Gastroesophageal sphincter (tissue), 4 donors: ENCODE data around the gene PLXDC2. TPM values are rescaled to one million over a fixed set of nuclear protein-coding genes. Genes with fewer than 3 reads are reported as not detected.

Experiments
- ATAC-seq: fragments of 150-250 bp; one replicate; pipeline ENCODE4 v1.9.1; 2016; ENCODE audit warnings: mild to moderate bottlenecking, moderate library complexity
- H3K27ac ChIP-seq, 4 donors: fragments of 200-600 bp; sonication (generic) in 3 of 4; 1 replicate in 3 of 4; 2 replicates in 1 of 4; pipeline ENCODE4 v1.5.1; 2016 to 2019
- H3K27me3 ChIP-seq: fragments of 200-600 bp; sonication (generic); one replicate; pipeline ENCODE4 v1.5.1; 2019
- H3K36me3 ChIP-seq, 2 donors: fragments of 200-600 bp; sonication (generic); one replicate each; pipeline ENCODE4 v1.5.1; 2019; ENCODE audit warnings: control low read depth in 1 of 2
- H3K4me1 ChIP-seq, 3 donors: fragments of 200-600 bp; sonication (generic); 1 replicate in 2 of 3; 2 replicates in 1 of 3; pipeline ENCODE4 v1.5.1; 2016 to 2019; ENCODE audit warnings: control low read depth in 2 of 3
- H3K4me3 ChIP-seq, 2 donors: fragments of 200-600 bp; sonication (generic); one replicate each; pipeline ENCODE4 v1.5.1; 2019; ENCODE audit warnings: mild to moderate bottlenecking in 1 of 2, moderate library complexity in 1 of 2
- H3K9me3 ChIP-seq, 3 donors: fragments of 200-600 bp; sonication (generic); one replicate each; pipeline ENCODE4 v1.5.1; 2017 to 2019; ENCODE audit warnings: control low read depth in 2 of 3
- CTCF ChIP-seq, 4 experiments: fragments of 200-600 bp in 2 of 4; fragments of 450-650 bp in 2 of 4; sonication (generic) in 1 of 4; IDR thresholded peaks; one replicate each; pipeline ENCODE4 v1.5.1; 2017 to 2019; ENCODE audit warnings: antibody characterized with exemption in 4 of 4, mild to moderate bottlenecking in 2 of 4, moderate library complexity in 2 of 4
- EP300 ChIP-seq: sonication (generic); formaldehyde crosslinking; IDR thresholded peaks from one replicate; pipeline ENCODE4 v1.6.1; 2017; ENCODE audit warnings: antibody characterized with exemption, mild to moderate bottlenecking
- POLR2A ChIP-seq, 2 donors: fragments of 450-650 bp; IDR thresholded peaks; one replicate each; pipeline ENCODE4 v1.6.1; 2017; ENCODE audit warnings: antibody characterized with exemption in 2 of 2, mild to moderate bottlenecking in 2 of 2, moderate library complexity in 1 of 2
- POLR2AphosphoS5 ChIP-seq: sonication (generic); formaldehyde crosslinking; IDR thresholded peaks from one replicate; pipeline ENCODE4 v1.6.1; 2017; ENCODE audit warnings: antibody characterized with exemption
- WGBS, 2 donors: methylation state at CpG; one replicate each; pipeline ENCODE4 v1.1.5; 2018; ENCODE audit warnings: low coverage in 1 of 2; 5-methylcytosine and 5-hydroxymethylcytosine counted together
- total RNA-seq, 4 donors: library from RNA; depleted of rRNA; stranded (reverse); fragments of >200 nt; gene quantifications; one replicate each; pipeline ENCODE4 v1.1.0, GENCODE V29; 2016

PLXDC2 gene
- total RNA-seq, 4 donors from 2014 or later, result 32.3 to 65.5 (median 50.5) TPM

- no peak overlapping the region for H3K27ac ChIP-seq
- no peaks in the 10 kb centered on the region for H3K27me3 ChIP-seq
- no peak for TF ChIP-seq EP300
- TF ChIP-seq POLR2A (IDR thresholded peaks at IDR 0.05), result no peak
- TF ChIP-seq CTCF (IDR thresholded peaks at IDR 0.05), result no peak
- no peak for TF ChIP-seq POLR2AphosphoS5
- no peaks in the 10 kb centered on the region for H3K9me3 ChIP-seq
- WGBS, 2 donors, result 84 to 96% methylated on average over 5 of the region's 5 CpGs
- H3K4me1 ChIP-seq, result no peaks in the 10 kb centered on the region
- ATAC-seq, result no peak
- H3K36me3 ChIP-seq, result peaks cover 0 to 9% of the 10 kb centered on the region in 2 donors
- no peak overlapping the region for H3K4me3 ChIP-seq
These were observed 350.0 kb downstream of the PLXDC2 start for GRCh38 chr10:20166096-20166675.

- TF ChIP-seq POLR2A (IDR thresholded peaks at IDR 0.05) (no peak), CTCF (IDR thresholded peaks at IDR 0.05) (no peak), EP300 (no peak), POLR2AphosphoS5 (no peak)
- H3K27ac ChIP-seq, result no peak overlapping the region
- no peaks in the 10 kb centered on the region for H3K9me3 ChIP-seq
- ATAC-seq, result no peak
- H3K4me3 ChIP-seq, result no peak overlapping the region
- no peaks in the 10 kb centered on the region for H3K4me1 ChIP-seq
- WGBS, 2 donors, result 86 to 94% methylated on average over 2 of the region's 2 CpGs
- no peaks in the 10 kb centered on the region for H3K27me3 ChIP-seq
- no peaks in the 10 kb centered on the region for H3K36me3 ChIP-seq
These were observed 354.4 kb downstream of the PLXDC2 start for GRCh38 chr10:20170661-20171060.

DNA sequence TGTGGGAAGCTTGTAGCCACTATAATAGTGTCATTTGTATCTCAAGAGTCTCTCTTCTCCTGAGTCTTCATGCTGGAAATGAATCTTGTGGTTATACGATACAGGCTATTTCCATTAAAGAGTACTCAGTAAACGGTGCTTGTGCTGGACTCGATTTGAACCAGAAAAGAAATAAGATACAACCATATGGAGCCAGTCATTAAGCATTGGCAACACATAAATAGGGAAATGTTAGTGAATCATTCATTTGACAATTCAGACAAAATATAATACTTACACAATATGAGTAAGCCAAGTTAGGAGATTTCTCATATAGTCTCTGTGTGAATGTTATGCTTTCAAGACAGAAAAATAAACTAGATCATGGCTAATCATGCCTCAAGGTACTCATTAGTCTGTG lies 356.8 kb downstream of the PLXDC2 start:
- TF ChIP-seq EP300 (no peak), POLR2AphosphoS5 (no peak), POLR2A (IDR thresholded peaks at IDR 0.05) (no peak), CTCF (IDR thresholded peaks at IDR 0.05) (no peak)
- 66 to 78% methylated on average over 3 of the region's 3 CpGs for WGBS, 2 donors

DNA sequence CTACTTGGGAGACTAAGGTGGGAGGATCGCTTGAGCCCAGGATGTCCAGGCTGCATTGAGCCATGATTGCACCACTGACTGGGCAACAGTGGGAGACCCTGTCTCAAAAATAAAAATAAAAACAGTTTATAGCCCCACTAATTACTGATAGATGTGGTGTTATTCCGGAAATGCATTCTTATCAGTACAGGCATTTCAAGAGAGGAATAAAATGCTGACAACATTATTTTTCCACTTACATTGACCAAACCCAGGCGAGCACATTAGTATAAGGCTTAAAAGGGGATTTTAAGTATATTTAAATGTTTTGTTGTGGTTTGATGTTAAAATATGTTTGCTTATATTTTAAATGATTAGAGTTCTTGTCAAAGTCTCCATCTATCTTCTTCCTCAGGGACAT lies 359.5 kb downstream of the PLXDC2 start:
- H3K4me3 ChIP-seq, result no peak overlapping the region
- no peak overlapping the region for H3K27ac ChIP-seq
- no peak for ATAC-seq
- TF ChIP-seq POLR2A (IDR thresholded peaks at IDR 0.05) (no peak), EP300 (no peak), CTCF (IDR thresholded peaks at IDR 0.05) (no peak), POLR2AphosphoS5 (no peak)
- no peaks in the 10 kb centered on the region for H3K4me1 ChIP-seq
- peaks cover 0 to 9% of the 10 kb centered on the region in 2 donors for H3K36me3 ChIP-seq
- WGBS, 2 donors, result 58 to 95% methylated on average over 2 to 3 of the region's 3 CpGs
- H3K27me3 ChIP-seq, result no peaks in the 10 kb centered on the region
- H3K9me3 ChIP-seq, result no peaks in the 10 kb centered on the region

More for the DNA sequence above, 356.8 kb downstream of the PLXDC2 start:
- no peaks in the 10 kb centered on the region for H3K4me1 ChIP-seq
- no peaks in the 10 kb centered on the region for H3K27me3 ChIP-seq
- ATAC-seq, result no peak
- H3K9me3 ChIP-seq, result no peaks in the 10 kb centered on the region
- H3K27ac ChIP-seq, result no peak overlapping the region
- H3K4me3 ChIP-seq, result no peak overlapping the region
- peaks cover 0 to 9% of the 10 kb centered on the region in 2 donors for H3K36me3 ChIP-seq

GRCh38 chr10:20180766-20181165 lies 364.5 kb downstream of the PLXDC2 start:
- no peaks in the 10 kb centered on the region for H3K9me3 ChIP-seq
- peaks cover 0 to 9% of the 10 kb centered on the region in 2 donors for H3K36me3 ChIP-seq
- WGBS, 2 donors, result 89 to 100% methylated on average over 1 of the region's 1 CpG
- H3K27ac ChIP-seq, result no peak overlapping the region
- H3K4me3 ChIP-seq, result no peak overlapping the region
- TF ChIP-seq EP300 (no peak), POLR2A (IDR thresholded peaks at IDR 0.05) (no peak), POLR2AphosphoS5 (no peak), CTCF (IDR thresholded peaks at IDR 0.05) (no peak)
- ATAC-seq, result no peak
- H3K4me1 ChIP-seq, result no peaks in the 10 kb centered on the region
- no peaks in the 10 kb centered on the region for H3K27me3 ChIP-seq
